Lung (tissue), 12 donors: ENCODE results near the gene MICA. TPM values are rescaled to one million over a fixed set of nuclear protein-coding genes. Genes with fewer than 3 reads are reported as not detected.

Experiments
- ATAC-seq: fragments of 200-7000 bp; cut with Tn5 transposase; one replicate; pipeline ENCODE4 v1.9.1; 2020; ENCODE audit warnings: moderate number of reproducible peaks; ENCODE audit not compliant: insufficient read depth, low FRiP score
- DNase-seq, 3 donors: peaks; one replicate each; pipeline ENCODE4 v3.0.0-alpha.2; 2013 to 2017
- H3K27ac ChIP-seq, 2 donors: one replicate each; pipeline ENCODE4 v1.5.1; 2013; ENCODE audit warnings: mild to moderate bottlenecking in 2 of 2, moderate library complexity in 2 of 2, control low read depth in 1 of 2, inconsistent platforms in 1 of 2, low read depth in 1 of 2, low read length in 1 of 2
- H3K27me3 ChIP-seq, 3 donors: one replicate each; pipeline ENCODE4 v1.5.1; 2013; ENCODE audit warnings: low read length in 2 of 3; ENCODE audit not compliant: control insufficient read depth in 3 of 3, insufficient read depth in 3 of 3
- H3K36me3 ChIP-seq, 4 donors: one replicate each; pipeline ENCODE4 v1.5.1; 2013; ENCODE audit warnings: low read length in 4 of 4, mild to moderate bottlenecking in 1 of 4, moderate library complexity in 1 of 4; ENCODE audit not compliant: control insufficient read depth in 4 of 4, insufficient read depth in 4 of 4
- H3K4me1 ChIP-seq, 5 donors: one replicate each; pipeline ENCODE4 v1.5.1; 2013; ENCODE audit warnings: low read length in 5 of 5, mild to moderate bottlenecking in 2 of 5, moderate library complexity in 1 of 5; ENCODE audit not compliant: control insufficient read depth in 5 of 5, insufficient read depth in 5 of 5
- H3K4me3 ChIP-seq: one replicate; pipeline ENCODE4 v1.5.1; 2013; ENCODE audit warnings: mild to moderate bottlenecking, control low read depth, moderate library complexity
- H3K9ac ChIP-seq, 2 donors: one replicate each; pipeline ENCODE4 v1.5.1; 2013; ENCODE audit warnings: low read length in 2 of 2, control low read depth in 1 of 2; ENCODE audit not compliant: insufficient read depth in 1 of 2
- H3K9me3 ChIP-seq, 4 donors: one replicate each; pipeline ENCODE4 v1.5.1; 2013; ENCODE audit warnings: low read length in 3 of 4, mild to moderate bottlenecking in 1 of 4, moderate library complexity in 1 of 4; ENCODE audit not compliant: control insufficient read depth in 4 of 4, insufficient read depth in 3 of 4
- WGBS, 2 donors: extraction: QIAGEN DNeasy Blood & Tissue Kit; methylation state at CpG; one replicate each; pipeline ENCODE4 v1.1.7; 2013; 5-methylcytosine and 5-hydroxymethylcytosine counted together
- polyA plus RNA-seq, 2 donors: library from polyadenylated mRNA; stranded (reverse); fragments of 200-250 nt; gene quantifications; one replicate each; pipeline ENCODE4 v1.2.1, GENCODE V29; 2013
- total RNA-seq, 2 donors: library from RNA; depleted of rRNA in 1 of 2; stranded (reverse); fragments of >200 nt in 1 of 2; gene quantifications; one replicate each; pipeline ENCODE4 v1.2.1, GENCODE V29; 2014 to 2021
- TF ChIP-seq, protein P1 (sequence below): IDR thresholded peaks from 2 replicates; pipeline ENCODE4 v1.5.1; 2012; ENCODE audit warnings: mild to moderate bottlenecking; ENCODE audit errors: control extremely low read depth, extremely low read depth
- donor health status: control.
- donor health status: control.
- donor health status: Bipolar disorder and iron deficiency.
- donor health status: healthy.
- donor health status: DM: yes; HTN: yes; CAD: no.

MICA gene
- total and polyA plus RNA-seq, 4 donors: 16.5 to 48.2 (median 27.8) TPM

DNA sequence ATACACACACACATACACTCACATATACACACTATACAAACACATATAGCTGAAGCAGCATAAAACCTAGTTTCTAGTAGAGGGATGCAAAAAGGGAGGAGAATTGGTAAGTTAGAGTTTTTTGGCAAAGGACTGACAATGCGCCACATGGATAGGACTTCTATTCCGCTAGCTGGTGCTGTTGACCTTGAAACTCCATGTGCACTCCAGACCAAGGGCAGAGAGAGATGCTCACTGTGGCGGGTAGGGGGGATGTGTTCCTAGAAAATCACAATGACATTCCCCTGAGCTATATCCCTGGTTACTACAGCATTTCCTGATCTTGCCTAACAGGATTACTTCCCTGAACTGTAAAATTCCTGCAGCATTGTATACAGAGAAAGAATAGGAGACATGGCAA, 19.2 kb downstream of the MICA start:
- Histone ChIP-seq H3K9me3 (peaks cover 0 to 2% (median 0%) of the 10 kb centered on the region in 4 donors), H3K27ac (no peak overlapping the region), H3K27me3 (peaks cover 0 to 2% (median 0%) of the 10 kb centered on the region in 3 donors), H3K4me3 (no peak overlapping the region), H3K4me1 (no peaks in the 10 kb centered on the region), H3K36me3 (no peaks in the 10 kb centered on the region), H3K9ac (no peak overlapping the region)
- DNase-seq (no peak), ATAC-seq (no peak)
- TF ChIP-seq, protein P1, sequence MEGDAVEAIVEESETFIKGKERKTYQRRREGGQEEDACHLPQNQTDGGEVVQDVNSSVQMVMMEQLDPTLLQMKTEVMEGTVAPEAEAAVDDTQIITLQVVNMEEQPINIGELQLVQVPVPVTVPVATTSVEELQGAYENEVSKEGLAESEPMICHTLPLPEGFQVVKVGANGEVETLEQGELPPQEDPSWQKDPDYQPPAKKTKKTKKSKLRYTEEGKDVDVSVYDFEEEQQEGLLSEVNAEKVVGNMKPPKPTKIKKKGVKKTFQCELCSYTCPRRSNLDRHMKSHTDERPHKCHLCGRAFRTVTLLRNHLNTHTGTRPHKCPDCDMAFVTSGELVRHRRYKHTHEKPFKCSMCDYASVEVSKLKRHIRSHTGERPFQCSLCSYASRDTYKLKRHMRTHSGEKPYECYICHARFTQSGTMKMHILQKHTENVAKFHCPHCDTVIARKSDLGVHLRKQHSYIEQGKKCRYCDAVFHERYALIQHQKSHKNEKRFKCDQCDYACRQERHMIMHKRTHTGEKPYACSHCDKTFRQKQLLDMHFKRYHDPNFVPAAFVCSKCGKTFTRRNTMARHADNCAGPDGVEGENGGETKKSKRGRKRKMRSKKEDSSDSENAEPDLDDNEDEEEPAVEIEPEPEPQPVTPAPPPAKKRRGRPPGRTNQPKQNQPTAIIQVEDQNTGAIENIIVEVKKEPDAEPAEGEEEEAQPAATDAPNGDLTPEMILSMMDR: no peak
- 75 to 76% methylated on average over 3 of the region's 3 CpGs for WGBS, 2 donors

DNA sequence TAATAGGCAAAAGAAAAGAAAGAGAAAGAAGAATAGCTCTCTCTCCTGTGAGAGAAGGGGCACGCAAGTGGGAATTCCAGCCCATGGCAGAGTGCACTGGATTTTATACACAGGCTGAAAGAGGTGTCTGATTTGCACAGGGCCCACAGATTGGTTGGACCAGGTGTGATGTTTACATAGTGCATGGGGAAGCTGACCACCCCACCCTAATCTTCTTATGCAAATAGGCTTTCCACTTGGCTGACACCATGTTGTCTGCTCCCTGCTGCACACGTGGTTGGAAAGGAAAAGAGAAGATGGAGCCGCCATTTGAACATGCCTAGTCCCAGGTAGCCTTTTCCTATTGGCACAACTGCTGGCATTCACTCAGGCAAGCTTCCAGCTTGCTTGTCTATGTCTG, 20.2 kb downstream of the MICA start:
- TF ChIP-seq, protein P1: no peak
- Histone ChIP-seq H3K9ac (no peak overlapping the region), H3K4me3 (no peak overlapping the region), H3K4me1 (no peaks in the 10 kb centered on the region), H3K27ac (no peak overlapping the region), H3K27me3 (peaks cover 0 to 2% (median 0%) of the 10 kb centered on the region in 3 donors), H3K9me3 (no peaks in the 10 kb centered on the region), H3K36me3 (no peaks in the 10 kb centered on the region)
- 47 to 65% methylated on average over 3 of the region's 3 CpGs for WGBS, 2 donors
- ATAC-seq (no peak), DNase-seq (no peak)

DNA sequence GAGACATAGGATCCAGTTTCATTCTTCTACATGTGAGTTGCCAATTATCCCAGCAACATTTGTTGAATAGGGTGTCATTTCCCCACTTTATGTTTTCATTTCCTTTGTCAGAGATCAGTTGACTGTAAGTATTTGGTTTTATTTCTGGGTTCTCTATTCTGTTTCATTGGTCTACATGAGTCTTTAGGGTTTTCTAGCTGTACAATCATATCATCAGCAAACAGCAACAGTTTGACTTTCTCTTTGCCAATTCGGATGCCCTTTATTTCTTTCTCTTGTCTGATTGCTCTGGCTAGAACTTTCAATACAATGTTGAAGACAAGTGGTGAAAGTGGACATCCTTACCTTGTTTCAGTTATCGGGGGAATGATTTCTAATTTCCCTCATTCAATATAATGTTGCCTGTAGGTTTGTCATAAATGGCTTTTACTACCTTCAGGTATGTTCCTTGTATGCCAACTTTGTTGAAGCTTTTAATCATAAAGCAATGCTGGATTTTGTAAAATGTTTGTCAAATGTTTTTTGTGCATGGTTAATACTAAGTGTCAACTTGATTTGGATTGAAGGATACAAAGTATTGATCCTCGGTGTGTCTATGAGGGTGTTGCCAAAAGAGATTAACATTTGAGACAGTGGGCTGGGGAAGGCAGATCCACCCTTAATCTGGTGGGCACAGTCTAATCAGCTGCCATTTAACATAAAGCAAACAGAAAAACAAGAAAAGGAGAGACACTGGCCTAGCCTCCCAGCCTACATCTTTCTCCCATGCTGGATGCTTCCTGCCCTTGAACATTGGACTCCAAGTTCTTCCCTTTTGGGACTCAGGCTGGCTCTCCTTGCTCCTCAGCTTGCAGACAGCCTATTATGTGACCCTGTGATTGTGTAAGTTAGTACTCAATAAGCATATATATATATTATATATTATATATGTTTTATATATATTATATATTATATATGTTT, 23.3 kb downstream of the MICA start:
- no peak for ATAC-seq
- no peaks in the 10 kb centered on the region for H3K4me1 ChIP-seq
- WGBS, 2 donors: 89 to 90% methylated on average over 3 of the region's 3 CpGs

More for the DNA sequence above, 23.3 kb downstream of the MICA start:
- TF ChIP-seq, protein P1: no peak
- Histone ChIP-seq H3K36me3 (no peaks in the 10 kb centered on the region), H3K9me3 (no peaks in the 10 kb centered on the region), H3K27ac (no peak overlapping the region), H3K4me3 (no peak overlapping the region), H3K9ac (no peak overlapping the region), H3K27me3 (no peaks in the 10 kb centered on the region)
- no peak for DNase-seq
